Measurements from ENCODE around the gene SRRM4.

Gene SRRM4

DNA sequence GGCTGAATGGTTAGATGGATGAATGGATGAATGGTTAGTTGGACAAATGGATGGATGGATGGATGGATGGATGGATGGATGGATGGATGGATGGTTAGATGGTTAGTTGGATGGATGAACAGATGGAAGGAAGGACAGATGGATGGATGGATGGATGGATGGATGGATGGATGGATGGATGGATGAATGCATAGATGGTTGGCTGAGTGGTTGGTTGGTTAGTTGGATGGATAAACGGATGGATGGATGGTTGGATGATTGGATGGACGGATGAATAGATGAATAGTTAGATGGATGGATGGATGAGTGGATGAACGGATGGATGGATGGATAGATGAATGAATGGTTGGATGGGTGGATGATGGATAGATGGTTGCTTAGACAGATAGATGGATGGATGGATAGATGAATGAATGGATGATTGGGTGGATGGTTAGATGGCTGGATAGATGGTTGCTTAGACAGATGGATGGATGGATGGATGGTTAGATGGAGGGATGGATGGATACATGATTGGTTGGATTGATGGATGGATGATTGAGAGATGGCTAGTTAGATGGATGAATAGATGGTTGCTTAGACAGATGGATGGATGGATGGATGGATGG, 148.6 kb downstream of the SRRM4 start:
- DNase-seq (ENCODE audit: low read depth in 1 of 2, low spot score in 1 of 2) = no peak
- Histone ChIP-seq H3K27me3 (ENCODE audit: insufficient read depth, poor library complexity, severe bottlenecking) (no peaks in the 10 kb centered on the region), H3K4me3 (replicated peaks; ENCODE audit: insufficient read depth, low read length) (no peak overlapping the region), H3K27ac (replicated peaks) (no peak overlapping the region)
- TF ChIP-seq POLR2AphosphoS5 (IDR thresholded peaks at IDR 0.05; ENCODE audit: low read depth) = no peak
- TF ChIP-seq, protein P1, sequence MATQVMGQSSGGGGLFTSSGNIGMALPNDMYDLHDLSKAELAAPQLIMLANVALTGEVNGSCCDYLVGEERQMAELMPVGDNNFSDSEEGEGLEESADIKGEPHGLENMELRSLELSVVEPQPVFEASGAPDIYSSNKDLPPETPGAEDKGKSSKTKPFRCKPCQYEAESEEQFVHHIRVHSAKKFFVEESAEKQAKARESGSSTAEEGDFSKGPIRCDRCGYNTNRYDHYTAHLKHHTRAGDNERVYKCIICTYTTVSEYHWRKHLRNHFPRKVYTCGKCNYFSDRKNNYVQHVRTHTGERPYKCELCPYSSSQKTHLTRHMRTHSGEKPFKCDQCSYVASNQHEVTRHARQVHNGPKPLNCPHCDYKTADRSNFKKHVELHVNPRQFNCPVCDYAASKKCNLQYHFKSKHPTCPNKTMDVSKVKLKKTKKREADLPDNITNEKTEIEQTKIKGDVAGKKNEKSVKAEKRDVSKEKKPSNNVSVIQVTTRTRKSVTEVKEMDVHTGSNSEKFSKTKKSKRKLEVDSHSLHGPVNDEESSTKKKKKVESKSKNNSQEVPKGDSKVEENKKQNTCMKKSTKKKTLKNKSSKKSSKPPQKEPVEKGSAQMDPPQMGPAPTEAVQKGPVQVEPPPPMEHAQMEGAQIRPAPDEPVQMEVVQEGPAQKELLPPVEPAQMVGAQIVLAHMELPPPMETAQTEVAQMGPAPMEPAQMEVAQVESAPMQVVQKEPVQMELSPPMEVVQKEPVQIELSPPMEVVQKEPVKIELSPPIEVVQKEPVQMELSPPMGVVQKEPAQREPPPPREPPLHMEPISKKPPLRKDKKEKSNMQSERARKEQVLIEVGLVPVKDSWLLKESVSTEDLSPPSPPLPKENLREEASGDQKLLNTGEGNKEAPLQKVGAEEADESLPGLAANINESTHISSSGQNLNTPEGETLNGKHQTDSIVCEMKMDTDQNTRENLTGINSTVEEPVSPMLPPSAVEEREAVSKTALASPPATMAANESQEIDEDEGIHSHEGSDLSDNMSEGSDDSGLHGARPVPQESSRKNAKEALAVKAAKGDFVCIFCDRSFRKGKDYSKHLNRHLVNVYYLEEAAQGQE (IDR thresholded peaks at IDR 0.05; ENCODE audit: insufficient replicate concordance, low read depth) = no peak
- TF ChIP-seq GABPA (IDR thresholded peaks at IDR 0.05; ENCODE audit: low read depth) = no peak
- TF ChIP-seq SPI1 (IDR thresholded peaks at IDR 0.05; ENCODE audit: borderline replicate concordance, low read depth) = no peak
- TF ChIP-seq, protein P2, sequence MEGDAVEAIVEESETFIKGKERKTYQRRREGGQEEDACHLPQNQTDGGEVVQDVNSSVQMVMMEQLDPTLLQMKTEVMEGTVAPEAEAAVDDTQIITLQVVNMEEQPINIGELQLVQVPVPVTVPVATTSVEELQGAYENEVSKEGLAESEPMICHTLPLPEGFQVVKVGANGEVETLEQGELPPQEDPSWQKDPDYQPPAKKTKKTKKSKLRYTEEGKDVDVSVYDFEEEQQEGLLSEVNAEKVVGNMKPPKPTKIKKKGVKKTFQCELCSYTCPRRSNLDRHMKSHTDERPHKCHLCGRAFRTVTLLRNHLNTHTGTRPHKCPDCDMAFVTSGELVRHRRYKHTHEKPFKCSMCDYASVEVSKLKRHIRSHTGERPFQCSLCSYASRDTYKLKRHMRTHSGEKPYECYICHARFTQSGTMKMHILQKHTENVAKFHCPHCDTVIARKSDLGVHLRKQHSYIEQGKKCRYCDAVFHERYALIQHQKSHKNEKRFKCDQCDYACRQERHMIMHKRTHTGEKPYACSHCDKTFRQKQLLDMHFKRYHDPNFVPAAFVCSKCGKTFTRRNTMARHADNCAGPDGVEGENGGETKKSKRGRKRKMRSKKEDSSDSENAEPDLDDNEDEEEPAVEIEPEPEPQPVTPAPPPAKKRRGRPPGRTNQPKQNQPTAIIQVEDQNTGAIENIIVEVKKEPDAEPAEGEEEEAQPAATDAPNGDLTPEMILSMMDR (IDR thresholded peaks at IDR 0.05; ENCODE audit: insufficient read depth, low read length) = no peak

DNA sequence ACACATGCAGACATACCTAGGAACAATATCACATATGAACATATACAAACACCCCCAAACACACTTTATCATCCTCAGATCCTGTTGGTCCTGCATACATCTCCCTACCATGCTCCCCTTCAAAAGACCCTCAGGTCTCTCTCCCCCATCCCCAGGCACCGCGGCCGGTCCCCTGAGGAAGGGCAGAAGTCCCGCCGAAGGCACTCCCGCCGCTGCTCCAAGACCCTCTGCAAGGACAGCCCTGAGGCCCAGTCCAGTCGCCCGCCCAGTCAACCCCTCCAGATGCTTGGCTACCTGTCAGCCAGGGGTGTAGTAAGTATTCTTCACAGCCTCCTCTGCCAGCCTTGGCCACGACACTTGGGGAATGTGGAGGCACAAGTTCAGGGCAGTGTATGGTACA, 149.2 kb downstream of the SRRM4 start:
- Histone ChIP-seq H3K4me3 (replicated peaks; ENCODE audit: insufficient read depth, low read length) (no peak overlapping the region), H3K27me3 (ENCODE audit: insufficient read depth, poor library complexity, severe bottlenecking) (no peaks in the 10 kb centered on the region), H3K27ac (replicated peaks) (no peak overlapping the region)
- DNase-seq (ENCODE audit: low read depth in 1 of 2, low spot score in 1 of 2) = no peak
- TF ChIP-seq, protein P1 (IDR thresholded peaks at IDR 0.05; ENCODE audit: insufficient replicate concordance, low read depth) = no peak
- no peak for TF ChIP-seq SPI1 (IDR thresholded peaks at IDR 0.05; ENCODE audit: borderline replicate concordance, low read depth)
- no peak for TF ChIP-seq POLR2AphosphoS5 (IDR thresholded peaks at IDR 0.05; ENCODE audit: low read depth)
- no peak for TF ChIP-seq GABPA (IDR thresholded peaks at IDR 0.05; ENCODE audit: low read depth)
- TF ChIP-seq, protein P2 (IDR thresholded peaks at IDR 0.05; ENCODE audit: insufficient read depth, low read length) = no peak

DNA sequence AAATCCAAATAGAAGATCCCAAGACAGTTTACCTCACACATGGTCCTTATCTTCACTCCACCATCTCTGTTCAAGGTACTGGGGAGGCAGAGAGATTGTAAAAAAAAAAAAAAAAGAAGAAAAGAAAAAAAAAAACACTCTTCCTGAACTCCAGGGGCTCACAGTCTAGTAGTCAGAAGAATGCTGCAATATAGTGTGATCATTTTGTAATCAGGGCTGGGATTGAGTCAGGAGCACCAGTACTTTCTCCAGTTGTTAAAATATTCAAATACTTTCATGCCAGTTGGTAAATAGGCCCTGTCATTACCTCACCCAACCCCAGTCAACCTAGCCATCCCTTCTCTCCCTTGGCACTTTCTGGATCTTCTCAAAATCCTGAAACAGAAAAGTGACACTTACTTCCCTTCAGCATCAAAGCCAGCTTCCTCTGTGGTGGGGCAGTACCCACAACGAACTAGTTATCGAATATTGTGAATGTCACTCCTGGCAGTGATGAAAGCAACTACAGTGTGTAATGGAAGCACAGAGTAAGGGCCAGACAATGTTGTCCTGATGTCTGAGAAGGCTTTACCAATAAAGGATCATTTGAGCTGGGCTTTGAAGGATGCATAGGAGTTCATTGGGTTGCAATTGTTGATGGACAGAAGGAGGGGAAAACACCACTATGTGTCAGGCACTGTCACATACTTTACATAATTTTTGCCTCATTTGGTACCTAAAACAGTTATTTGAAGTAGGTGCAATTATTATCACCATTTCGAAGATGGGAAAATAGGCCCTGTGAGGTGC, 153.1 kb downstream of the SRRM4 start:
- Histone ChIP-seq H3K27ac (replicated peaks) (no peak overlapping the region), H3K27me3 (ENCODE audit: insufficient read depth, poor library complexity, severe bottlenecking) (no peaks in the 10 kb centered on the region), H3K4me3 (replicated peaks; ENCODE audit: insufficient read depth, low read length) (no peak overlapping the region)
- no peak for DNase-seq (ENCODE audit: low read depth in 1 of 2, low spot score in 1 of 2)
- TF ChIP-seq POLR2AphosphoS5 (IDR thresholded peaks at IDR 0.05; ENCODE audit: low read depth) = no peak
- TF ChIP-seq, protein P2 (IDR thresholded peaks at IDR 0.05; ENCODE audit: insufficient read depth, low read length) = no peak
- TF ChIP-seq GABPA (IDR thresholded peaks at IDR 0.05; ENCODE audit: low read depth) = no peak
- TF ChIP-seq, protein P1 (IDR thresholded peaks at IDR 0.05; ENCODE audit: insufficient replicate concordance, low read depth) = no peak
- no peak for TF ChIP-seq SPI1 (IDR thresholded peaks at IDR 0.05; ENCODE audit: borderline replicate concordance, low read depth)

All from HL-60 (cell line).